GM12801 (cell line): ENCODE data around the gene CAMK1D.

Source experiments
- TF ChIP-seq, protein P1 (sequence below): IDR thresholded peaks from one replicate; pipeline ENCODE4 v1.5.1; 2011; ENCODE audit warnings: control low read depth; ENCODE audit not compliant: insufficient read length; ENCODE audit errors: extremely low read depth

CAMK1D gene

DNA sequence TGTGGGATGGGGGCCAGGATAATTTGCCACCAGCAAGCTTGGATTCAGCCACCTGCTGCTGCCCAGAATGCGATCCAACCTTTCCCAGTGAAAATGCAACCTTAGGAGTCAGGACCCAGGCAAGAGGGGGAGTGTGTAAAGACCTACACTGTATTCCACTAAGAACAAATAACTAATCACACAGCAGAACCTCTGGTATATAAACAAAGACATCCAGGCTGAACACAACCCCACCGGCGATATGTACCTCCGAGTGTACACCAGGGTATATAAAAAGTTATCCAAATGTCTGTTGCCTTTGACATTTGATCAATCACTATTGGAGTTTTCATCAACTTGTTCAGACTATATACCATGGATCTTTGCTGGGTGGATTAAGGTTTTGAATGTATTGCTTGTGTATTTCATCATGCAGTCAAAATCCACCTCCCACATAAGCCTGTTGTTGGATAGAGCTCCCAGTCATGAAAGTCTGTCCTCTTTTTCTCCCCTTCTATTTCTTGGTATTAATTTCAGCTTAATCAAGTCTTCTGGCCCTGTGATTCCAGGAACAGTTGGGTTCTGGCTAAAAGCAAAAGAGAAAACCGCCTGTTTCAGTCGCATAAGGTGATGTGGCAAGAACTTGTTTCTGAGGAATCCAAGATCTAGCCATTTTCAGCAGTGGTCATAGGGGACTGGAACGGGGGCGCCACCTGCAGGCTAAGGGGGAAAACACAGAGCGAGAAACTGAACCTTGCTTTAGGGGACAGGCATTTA, 361.4 kb downstream of the CAMK1D start:
- TF ChIP-seq, protein P1, sequence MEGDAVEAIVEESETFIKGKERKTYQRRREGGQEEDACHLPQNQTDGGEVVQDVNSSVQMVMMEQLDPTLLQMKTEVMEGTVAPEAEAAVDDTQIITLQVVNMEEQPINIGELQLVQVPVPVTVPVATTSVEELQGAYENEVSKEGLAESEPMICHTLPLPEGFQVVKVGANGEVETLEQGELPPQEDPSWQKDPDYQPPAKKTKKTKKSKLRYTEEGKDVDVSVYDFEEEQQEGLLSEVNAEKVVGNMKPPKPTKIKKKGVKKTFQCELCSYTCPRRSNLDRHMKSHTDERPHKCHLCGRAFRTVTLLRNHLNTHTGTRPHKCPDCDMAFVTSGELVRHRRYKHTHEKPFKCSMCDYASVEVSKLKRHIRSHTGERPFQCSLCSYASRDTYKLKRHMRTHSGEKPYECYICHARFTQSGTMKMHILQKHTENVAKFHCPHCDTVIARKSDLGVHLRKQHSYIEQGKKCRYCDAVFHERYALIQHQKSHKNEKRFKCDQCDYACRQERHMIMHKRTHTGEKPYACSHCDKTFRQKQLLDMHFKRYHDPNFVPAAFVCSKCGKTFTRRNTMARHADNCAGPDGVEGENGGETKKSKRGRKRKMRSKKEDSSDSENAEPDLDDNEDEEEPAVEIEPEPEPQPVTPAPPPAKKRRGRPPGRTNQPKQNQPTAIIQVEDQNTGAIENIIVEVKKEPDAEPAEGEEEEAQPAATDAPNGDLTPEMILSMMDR: peak; percentile 32

DNA sequence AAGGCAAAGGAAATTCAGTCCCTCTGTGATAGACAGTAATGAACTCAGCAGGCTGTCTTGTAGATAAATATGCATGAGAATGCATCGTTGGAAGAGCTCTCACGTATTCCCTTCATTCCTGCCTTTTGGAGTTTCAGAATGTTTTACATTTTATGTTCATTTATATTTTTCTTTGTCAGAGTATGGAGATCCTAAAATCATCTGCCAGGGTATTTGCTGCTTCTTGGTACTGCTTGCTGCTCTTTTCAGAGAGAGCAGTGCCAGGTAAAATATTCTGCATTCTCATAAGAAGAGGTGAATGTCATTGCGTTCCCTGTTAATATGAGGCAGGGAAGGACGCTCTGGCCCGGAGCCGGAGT, 362.0 kb downstream of the CAMK1D start:
- TF ChIP-seq, protein P1: no peak

DNA sequence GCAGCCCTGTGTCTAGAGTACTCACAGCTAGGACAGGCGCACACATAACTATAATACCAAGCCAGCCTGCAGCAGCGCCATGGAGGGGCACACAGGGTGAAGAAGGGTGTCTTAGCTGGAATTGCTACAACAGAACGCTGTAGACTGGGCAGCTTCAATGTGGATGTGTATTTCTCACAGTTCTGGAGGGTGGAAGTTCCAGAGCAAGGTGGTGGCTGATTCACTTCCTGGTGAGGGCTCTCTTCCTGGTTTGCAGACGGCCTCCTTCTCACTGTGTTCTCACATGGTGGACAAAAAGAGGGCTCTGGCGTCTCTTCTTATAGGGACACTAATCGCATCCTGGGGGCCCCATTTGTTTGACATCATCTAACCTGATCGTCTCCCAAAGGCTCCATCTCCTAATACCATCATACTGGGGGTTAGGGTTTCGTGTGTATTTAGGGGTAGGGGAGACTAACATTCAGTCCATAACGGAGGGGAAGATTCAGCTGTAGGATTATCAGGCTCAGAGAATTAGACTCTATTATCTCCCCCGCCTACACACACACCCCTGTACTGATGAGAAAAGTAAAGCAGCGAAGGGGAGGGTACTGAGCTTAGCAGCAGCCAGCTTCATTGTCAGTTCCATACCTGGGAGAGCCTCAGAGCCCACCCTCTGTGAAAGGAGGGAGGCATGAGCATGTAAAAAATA, 363.1 kb downstream of the CAMK1D start:
- TF ChIP-seq, protein P1: no peak

DNA sequence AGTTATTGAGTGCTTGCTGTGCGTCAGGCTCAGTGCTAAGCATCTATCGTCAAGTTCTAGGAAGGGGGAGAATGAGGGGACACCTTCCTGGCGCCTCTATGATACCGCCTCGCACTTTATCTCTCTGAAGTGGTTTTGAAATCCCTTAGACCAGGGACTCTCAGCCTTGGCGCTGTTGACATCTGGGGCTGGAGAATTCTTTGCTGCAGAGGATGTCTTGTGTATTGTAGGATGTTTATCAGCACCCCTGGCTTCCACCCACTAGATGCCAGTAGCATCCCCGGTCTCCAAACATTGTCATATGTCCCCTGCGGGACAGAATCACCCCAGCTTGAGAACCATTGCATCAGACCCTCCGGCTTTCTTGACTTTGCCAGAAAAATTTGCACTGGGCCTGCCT, 366.7 kb downstream of the CAMK1D start:
- TF ChIP-seq, protein P1: no peak

DNA sequence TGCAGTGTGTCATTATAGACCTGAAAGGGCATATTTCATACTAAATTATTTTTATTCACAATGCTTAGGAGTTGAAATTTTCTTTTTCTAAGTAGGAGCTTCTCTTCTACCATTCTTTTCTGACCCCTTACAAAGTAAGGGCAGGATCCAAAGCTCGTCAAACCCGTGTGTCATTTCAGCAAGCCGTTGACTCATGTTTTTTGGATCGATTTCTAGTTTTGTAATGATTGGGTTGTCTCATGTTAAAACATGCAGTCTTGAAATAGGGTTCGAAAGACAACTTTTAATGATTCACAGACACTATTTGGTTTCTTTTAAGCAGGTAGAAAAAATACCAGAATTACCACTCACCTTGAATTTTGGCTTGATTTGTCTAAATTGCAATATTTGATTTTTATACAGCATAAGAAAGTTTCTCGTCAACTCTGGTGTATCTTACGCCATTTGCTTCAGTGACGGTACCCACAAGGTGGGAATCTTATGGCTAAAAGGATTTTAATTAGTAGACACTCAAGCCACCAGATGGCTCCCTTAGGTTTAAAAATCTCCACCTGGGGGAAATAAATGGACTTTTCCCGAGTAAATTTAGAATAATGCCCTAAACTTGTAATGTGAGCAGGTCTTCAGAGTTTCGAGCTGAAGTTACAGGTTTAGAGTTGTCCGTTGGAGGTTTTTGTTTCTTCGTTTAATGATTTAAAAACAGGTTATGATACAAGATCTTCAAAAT, 368.8 kb downstream of the CAMK1D start:
- TF ChIP-seq, protein P1: no peak

DNA sequence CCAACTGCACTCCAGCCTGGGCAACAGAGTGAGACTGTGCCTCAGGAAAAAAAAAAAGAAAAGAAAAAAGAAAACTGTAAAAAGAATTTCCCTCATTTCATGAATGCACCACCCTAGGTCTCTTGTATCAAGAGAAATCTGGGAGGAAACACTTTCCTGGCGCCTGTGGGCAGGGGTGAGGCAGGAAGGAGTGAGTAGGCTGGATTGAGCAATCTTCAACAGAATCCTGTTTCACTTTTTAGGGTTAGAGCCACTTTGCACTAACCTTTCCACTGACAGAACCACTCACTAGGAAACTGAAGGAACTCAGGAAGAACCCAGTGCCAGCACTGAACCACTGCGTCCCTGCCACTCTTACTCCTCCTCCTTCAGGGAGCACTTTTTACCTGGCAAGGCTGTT, 370.0 kb downstream of the CAMK1D start:
- TF ChIP-seq, protein P1: no peak

DNA sequence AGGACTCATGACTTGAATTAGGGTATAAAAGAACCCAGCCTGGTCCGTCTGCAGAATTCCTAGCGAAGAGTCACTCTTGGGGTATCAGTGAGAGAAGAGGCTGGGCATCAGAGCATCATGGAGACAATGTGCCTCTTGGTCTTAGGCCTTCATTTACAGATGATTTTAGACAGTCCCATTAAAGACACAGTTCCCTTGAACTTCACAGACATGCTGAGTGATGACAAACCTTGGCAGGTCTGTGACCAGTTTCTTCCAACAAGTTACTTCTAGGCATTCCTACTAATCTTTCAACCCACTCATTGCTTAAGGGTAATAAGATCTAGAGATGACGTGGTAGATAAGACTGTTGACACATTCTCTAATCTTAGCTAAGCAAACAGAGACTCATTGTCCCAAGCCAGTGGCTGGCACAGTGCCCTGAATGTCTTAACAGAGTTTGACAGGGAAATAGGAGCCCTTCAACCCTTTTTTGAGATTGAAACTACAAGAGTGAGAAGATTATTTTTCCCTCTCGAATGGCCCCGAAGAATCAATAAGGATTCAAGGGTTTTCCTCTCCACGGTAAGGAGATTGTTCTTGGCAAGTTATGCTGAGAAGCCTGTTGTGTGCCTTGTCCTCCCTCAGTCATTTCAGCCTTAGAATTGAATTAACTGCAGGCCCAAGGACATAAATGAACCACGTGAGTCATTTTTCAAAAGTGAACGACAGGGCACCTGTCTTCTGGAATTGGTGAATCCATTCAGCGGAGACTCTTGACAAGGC, 371.1 kb downstream of the CAMK1D start:
- TF ChIP-seq, protein P1: no peak
